HCT116 (cell line): ENCODE measurements around the gene C14orf132. TPM values are rescaled to one million over a fixed set of nuclear protein-coding genes. Genes with fewer than 3 reads are reported as not detected.

ENCODE experiments used
- ATAC-seq: fragments of 200-7000 bp; cut with Tn5 transposase; 2 replicates; pipeline ENCODE4 v1.9.1; 2020; ENCODE audit warnings: mild to moderate bottlenecking, moderate library complexity
- BruUV-seq: library from RNA; stranded (reverse); fragments of 400-500 nt; replicated peaks from 2 replicates; lab custom pipeline; 2021; lab: Mats Ljungman, UMichigan
- CTCF ChIA-PET: fragments of 300-600 bp; sonication (Branson Sonifier 250); formaldehyde crosslinking; loops from one replicate; lab custom pipeline; 2021; ENCODE audit warnings: antibody characterized with exemption; lab: Charles Lee
- POLR2A ChIA-PET: fragments of 300-600, 350-600 bp; sonication (Branson Sonifier 250); formaldehyde crosslinking; loops from one replicate; lab custom pipeline; 2021; ENCODE audit warnings: antibody characterized with exemption; lab: Charles Lee
- RAD21 ChIA-PET, 2 experiments: fragments of 300-600 bp; sonication (Branson Sonifier 250); formaldehyde crosslinking; loops; one replicate each; lab custom pipeline; 2023; ENCODE audit warnings: low total read pairs in 2 of 2; ENCODE audit not compliant: uncharacterized antibody in 2 of 2, unreplicated experiment in 2 of 2, low non-redundant PET in 1 of 2; lab: Charles Lee
- DNase-seq: peaks from one replicate; pipeline ENCODE4 v3.0.0-alpha.2; 2010; ENCODE audit warnings: low read depth, low spot score
- H2AFZ ChIP-seq: fragments of 200-600 bp; shearing (Covaris generic), sonication (generic); 2 replicates; pipeline ENCODE4 v1.6.1; 2017; ENCODE audit warnings: low read depth, mixed run types, mixed read lengths, antibody characterized with exemption, low read length; ENCODE audit not compliant: poor library complexity, severe bottlenecking
- H3K27ac ChIP-seq: 2 replicates; pipeline ENCODE4 v1.5.1; 2012; ENCODE audit warnings: low read depth, low read length
- H3K27me3 ChIP-seq: fragments of 200-600 bp; sonication (generic); 2 replicates; pipeline ENCODE4 v1.6.1; 2016; ENCODE audit warnings: mixed run types, low read length, mixed read lengths; ENCODE audit not compliant: insufficient read depth
- H3K36me3 ChIP-seq, 2 experiments: fragments of 200-500 bp in 1 of 2; fragments of 200-600 bp in 1 of 2; sonication (Bioruptor generic) in 1 of 2; sonication (generic) in 1 of 2; 2 replicates each; pipeline versions ENCODE4 v1.5.1 to v1.6.1; 2014 to 2016; ENCODE audit warnings: low read length in 2 of 2, inconsistent platforms in 1 of 2, mixed read lengths in 1 of 2, mixed run types in 1 of 2; ENCODE audit not compliant: insufficient read depth in 2 of 2, control insufficient read depth in 1 of 2
- H3K4me1 ChIP-seq, 2 experiments: fragments of 200-600 bp in 1 of 2; sonication (generic) in 1 of 2; 2 replicates each; pipeline versions ENCODE4 v1.5.1 to v1.6.1; 2012 to 2017; ENCODE audit warnings: low read length in 2 of 2, inconsistent platforms in 1 of 2, mild to moderate bottlenecking in 1 of 2, mixed read lengths in 1 of 2, mixed run types in 1 of 2, moderate library complexity in 1 of 2; ENCODE audit not compliant: insufficient read depth in 2 of 2, control insufficient read depth in 1 of 2
- H3K4me2 ChIP-seq: fragments of 200-600 bp; sonication (generic); 2 replicates; pipeline ENCODE4 v1.6.1; 2017; ENCODE audit warnings: mixed run types, low read length, mixed read lengths
- H3K4me3 ChIP-seq, 2 experiments: fragments of 200-600 bp in 1 of 2; sonication (generic) in 1 of 2; replicated peaks in 1 of 2; 2 replicates each; pipeline ENCODE4 v1.5.1; 2011 to 2016; ENCODE audit warnings: low read length in 2 of 2, control low read depth in 1 of 2, low read depth in 1 of 2, mild to moderate bottlenecking in 1 of 2, mixed read lengths in 1 of 2, mixed run types in 1 of 2
- H3K79me2 ChIP-seq: fragments of 200-600 bp; sonication (generic); 2 replicates; pipeline ENCODE4 v1.6.1; 2017; ENCODE audit warnings: mild to moderate bottlenecking, mixed run types, low read length, moderate library complexity, mixed read lengths; ENCODE audit not compliant: insufficient read depth
- H3K9ac ChIP-seq: fragments of 200-600 bp; sonication (generic); 2 replicates; pipeline ENCODE4 v1.6.1; 2016; ENCODE audit warnings: low read length, mixed read lengths
- H3K9me2 ChIP-seq: fragments of 200-600 bp; sonication (generic), shearing (Covaris generic); 2 replicates; pipeline ENCODE4 v1.6.1; 2017; ENCODE audit warnings: mixed run types, mild to moderate bottlenecking, moderate library complexity; ENCODE audit not compliant: insufficient read depth
- H3K9me3 ChIP-seq, 2 experiments: fragments of 200-500 bp in 1 of 2; fragments of 200-600 bp in 1 of 2; sonication (Bioruptor generic) in 1 of 2; sonication (generic) in 1 of 2; 2 replicates each; pipeline ENCODE4 v1.6.1; 2014 to 2017; ENCODE audit warnings: low read length in 2 of 2, mixed read lengths in 2 of 2, inconsistent platforms in 1 of 2, low read depth in 1 of 2, mild to moderate bottlenecking in 1 of 2, mixed run types in 1 of 2, moderate library complexity in 1 of 2; ENCODE audit not compliant: control insufficient read depth in 1 of 2, insufficient read depth in 1 of 2
- H4K20me1 ChIP-seq: fragments of 200-600 bp; sonication (generic), shearing (Covaris generic); 2 replicates; pipeline ENCODE4 v1.6.1; 2017; ENCODE audit warnings: mixed run types, mild to moderate bottlenecking, moderate library complexity; ENCODE audit not compliant: insufficient read depth
- CBX3 ChIP-seq: IDR thresholded peaks from 2 replicates; pipeline ENCODE4 v1.6.1; 2012; ENCODE audit warnings: low read depth
- CEBPB ChIP-seq: IDR thresholded peaks from 2 replicates; pipeline ENCODE4 v1.6.1; 2012; ENCODE audit warnings: low read depth
- EGR1 ChIP-seq: IDR thresholded peaks from 2 replicates; pipeline ENCODE4 v1.6.1; 2012; ENCODE audit warnings: low read depth
- JUND ChIP-seq: IDR thresholded peaks from 2 replicates; pipeline ENCODE4 v1.6.1; 2012
- POLR2A ChIP-seq: IDR thresholded peaks from 2 replicates; pipeline ENCODE4 v1.7.0; 2011; ENCODE audit warnings: borderline replicate concordance; ENCODE audit not compliant: insufficient read depth, insufficient read length; ENCODE audit errors: extremely low read depth
- RAD21 ChIP-seq: IDR thresholded peaks from 2 replicates; pipeline ENCODE4 v1.6.1; 2012; ENCODE audit warnings: low read depth, mild to moderate bottlenecking
- SRF ChIP-seq: IDR thresholded peaks from 2 replicates; pipeline ENCODE4 v1.6.1; 2012; ENCODE audit warnings: low read depth
- TCF7L2 ChIP-seq: IDR thresholded peaks from 2 replicates; pipeline ENCODE4 v1.7.0; 2011; ENCODE audit warnings: borderline replicate concordance, inconsistent platforms; ENCODE audit not compliant: insufficient read depth, insufficient read length; ENCODE audit errors: extremely low read depth
- ZFX ChIP-seq: fragments of 450-650 bp; IDR thresholded peaks from 2 replicates; pipeline ENCODE4 v1.6.1; 2017
- intact Hi-C: fragments of 100-400 bp; cut with micrococcal nuclease; formaldehyde crosslinking; loops from 2 replicates; pipeline ENCODE4 v1.10.0; 2022
- total RNA-seq: library from RNA; stranded (reverse); gene quantifications from one replicate; pipeline ENCODE4 v1.2.1, GENCODE V29; 2021; ENCODE audit not compliant: unreplicated experiment
- TF ChIP-seq, protein P1 (sequence below): IDR thresholded peaks from 2 replicates; pipeline ENCODE4 v1.6.1; 2012; ENCODE audit warnings: low read depth
- TF ChIP-seq, protein P2 (sequence below): IDR thresholded peaks from 2 replicates; pipeline ENCODE4 v1.6.1; 2012

C14orf132 gene
- total RNA-seq, 1 experiment from 2014 or later, result 3.4 TPM

GRCh38 chr14:96092936-96093335, 53.8 kb downstream of the C14orf132 start:
- no peak overlapping the region for H3K4me3 ChIP-seq
- intact Hi-C loops, result no loop called here
- H3K36me3 ChIP-seq, result no peaks in the 10 kb centered on the region
- no peak for TF ChIP-seq EGR1
- TF ChIP-seq ZFX, result no peak
- TF ChIP-seq TCF7L2, result no peak
- TF ChIP-seq, protein P1, sequence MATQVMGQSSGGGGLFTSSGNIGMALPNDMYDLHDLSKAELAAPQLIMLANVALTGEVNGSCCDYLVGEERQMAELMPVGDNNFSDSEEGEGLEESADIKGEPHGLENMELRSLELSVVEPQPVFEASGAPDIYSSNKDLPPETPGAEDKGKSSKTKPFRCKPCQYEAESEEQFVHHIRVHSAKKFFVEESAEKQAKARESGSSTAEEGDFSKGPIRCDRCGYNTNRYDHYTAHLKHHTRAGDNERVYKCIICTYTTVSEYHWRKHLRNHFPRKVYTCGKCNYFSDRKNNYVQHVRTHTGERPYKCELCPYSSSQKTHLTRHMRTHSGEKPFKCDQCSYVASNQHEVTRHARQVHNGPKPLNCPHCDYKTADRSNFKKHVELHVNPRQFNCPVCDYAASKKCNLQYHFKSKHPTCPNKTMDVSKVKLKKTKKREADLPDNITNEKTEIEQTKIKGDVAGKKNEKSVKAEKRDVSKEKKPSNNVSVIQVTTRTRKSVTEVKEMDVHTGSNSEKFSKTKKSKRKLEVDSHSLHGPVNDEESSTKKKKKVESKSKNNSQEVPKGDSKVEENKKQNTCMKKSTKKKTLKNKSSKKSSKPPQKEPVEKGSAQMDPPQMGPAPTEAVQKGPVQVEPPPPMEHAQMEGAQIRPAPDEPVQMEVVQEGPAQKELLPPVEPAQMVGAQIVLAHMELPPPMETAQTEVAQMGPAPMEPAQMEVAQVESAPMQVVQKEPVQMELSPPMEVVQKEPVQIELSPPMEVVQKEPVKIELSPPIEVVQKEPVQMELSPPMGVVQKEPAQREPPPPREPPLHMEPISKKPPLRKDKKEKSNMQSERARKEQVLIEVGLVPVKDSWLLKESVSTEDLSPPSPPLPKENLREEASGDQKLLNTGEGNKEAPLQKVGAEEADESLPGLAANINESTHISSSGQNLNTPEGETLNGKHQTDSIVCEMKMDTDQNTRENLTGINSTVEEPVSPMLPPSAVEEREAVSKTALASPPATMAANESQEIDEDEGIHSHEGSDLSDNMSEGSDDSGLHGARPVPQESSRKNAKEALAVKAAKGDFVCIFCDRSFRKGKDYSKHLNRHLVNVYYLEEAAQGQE, result no peak
- TF ChIP-seq JUND, result no peak
- TF ChIP-seq, protein P2, sequence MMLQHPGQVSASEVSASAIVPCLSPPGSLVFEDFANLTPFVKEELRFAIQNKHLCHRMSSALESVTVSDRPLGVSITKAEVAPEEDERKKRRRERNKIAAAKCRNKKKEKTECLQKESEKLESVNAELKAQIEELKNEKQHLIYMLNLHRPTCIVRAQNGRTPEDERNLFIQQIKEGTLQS, result no peak
- TF ChIP-seq RAD21, result no peak
- no peak for TF ChIP-seq POLR2A
- TF ChIP-seq CEBPB, result no peak
- TF ChIP-seq SRF, result no peak
- TF ChIP-seq CBX3, result no peak
- H4K20me1 ChIP-seq, result no peaks in the 10 kb centered on the region
- no peak overlapping the region for H2AFZ ChIP-seq
- DNase-seq (no peak), ATAC-seq (no peak)
- CTCF ChIA-PET, result no interaction called here
- no peaks in the 10 kb centered on the region for H3K27me3 ChIP-seq
- H3K27ac ChIP-seq, result no peak overlapping the region
- H3K9ac ChIP-seq, result no peak overlapping the region
- no peaks in the 10 kb centered on the region for H3K9me2 ChIP-seq
- no peaks in the 10 kb centered on the region for H3K9me3 ChIP-seq
- RAD21 ChIA-PET, result no interaction called here
- H3K79me2 ChIP-seq, result no peaks in the 10 kb centered on the region
- no peaks in the 10 kb centered on the region for H3K4me1 ChIP-seq
- no TSS peak for BruUV-seq
- POLR2A ChIA-PET, result no interaction called here
- no peak overlapping the region for H3K4me2 ChIP-seq
